Stimulated activated CD8-positive, alpha-beta memory T cell treated with anti-CD3 and anti-CD28 coated beads, Interleukin-4, amount 100 ng/mL, for 24 hours (primary cell): ENCODE measurements around the gene ASB1.

Experiments used
- DNase-seq: peaks from one replicate; pipeline ENCODE4 v3.0.0-alpha.2; 2020; ENCODE audit warnings: low read depth

ASB1 gene

DNA sequence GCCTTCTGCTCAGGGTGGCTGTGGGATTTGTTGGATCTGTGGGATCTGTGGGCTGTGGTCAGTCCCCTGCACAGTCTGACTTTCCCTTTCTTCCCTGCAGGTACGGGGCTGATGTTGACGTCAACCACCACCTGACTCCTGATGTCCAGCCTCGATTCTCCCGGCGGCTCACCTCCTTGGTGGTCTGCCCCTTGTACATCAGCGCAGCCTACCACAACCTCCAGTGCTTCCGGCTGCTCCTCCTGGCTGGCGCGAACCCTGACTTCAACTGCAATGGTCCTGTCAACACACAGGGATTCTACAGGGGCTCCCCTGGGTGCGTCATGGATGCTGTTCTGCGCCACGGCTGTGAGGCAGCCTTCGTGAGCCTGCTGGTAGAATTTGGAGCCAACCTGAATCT is 17.5 kb downstream of the ASB1 start:
- DNase-seq = no peak

DNA sequence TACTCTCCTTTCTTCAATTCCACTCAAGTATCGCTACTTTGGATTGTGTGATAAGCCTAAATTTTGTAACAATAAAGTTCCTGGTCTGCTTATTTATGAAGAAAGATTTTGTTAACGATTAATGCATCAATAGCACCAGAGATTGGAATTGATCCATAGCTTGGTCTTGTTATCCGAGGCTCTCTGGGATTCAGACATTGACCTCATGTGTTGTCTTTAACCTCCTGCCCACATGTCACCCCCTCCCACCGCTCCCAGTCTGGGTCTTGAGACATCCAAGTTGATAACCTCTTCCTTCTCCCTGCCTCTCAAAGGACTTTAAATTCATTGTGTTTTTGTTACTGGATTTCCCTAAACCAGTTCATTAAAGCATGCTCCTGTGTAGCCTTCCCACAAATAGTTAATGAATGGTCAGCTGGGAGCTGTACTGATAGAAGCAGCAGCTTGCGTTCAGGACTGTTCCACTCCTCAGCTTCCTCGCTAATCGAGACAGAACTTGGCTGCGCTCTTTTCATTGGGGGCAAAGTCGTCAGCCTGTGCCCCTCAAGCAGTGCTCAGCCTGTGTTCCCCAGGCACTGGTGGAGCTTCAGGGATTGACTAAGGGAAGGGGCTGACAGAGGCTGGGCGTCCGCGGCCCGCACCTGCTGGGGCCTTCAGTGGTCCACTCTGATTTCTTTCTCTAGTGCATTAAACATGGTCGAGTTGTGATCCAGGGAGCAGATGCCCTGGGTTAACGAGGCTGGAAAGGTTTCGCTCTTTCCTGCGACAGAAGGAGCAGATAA is 18.9 kb downstream of the ASB1 start:
- DNase-seq = no peak

DNA sequence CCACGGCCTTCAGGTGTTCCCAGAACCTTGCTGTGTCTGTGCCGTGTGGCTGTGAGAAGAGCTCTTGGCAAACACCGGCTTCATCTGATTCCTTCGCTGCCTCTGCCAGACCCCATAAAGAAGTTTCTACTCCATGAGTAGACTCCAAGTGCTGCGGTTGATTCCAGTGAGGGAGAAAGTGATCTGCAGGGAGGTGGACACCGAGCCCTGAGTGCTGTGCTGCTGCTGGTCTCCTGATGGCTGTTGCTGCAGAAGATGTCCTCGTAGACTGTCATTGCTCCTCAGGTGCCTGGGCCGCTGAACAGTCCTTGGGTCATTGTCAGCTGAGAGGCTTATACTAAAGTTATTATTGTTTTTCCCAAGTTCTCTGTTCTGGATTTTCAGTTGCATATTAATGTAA is 19.6 kb downstream of the ASB1 start:
- no peak for DNase-seq

DNA sequence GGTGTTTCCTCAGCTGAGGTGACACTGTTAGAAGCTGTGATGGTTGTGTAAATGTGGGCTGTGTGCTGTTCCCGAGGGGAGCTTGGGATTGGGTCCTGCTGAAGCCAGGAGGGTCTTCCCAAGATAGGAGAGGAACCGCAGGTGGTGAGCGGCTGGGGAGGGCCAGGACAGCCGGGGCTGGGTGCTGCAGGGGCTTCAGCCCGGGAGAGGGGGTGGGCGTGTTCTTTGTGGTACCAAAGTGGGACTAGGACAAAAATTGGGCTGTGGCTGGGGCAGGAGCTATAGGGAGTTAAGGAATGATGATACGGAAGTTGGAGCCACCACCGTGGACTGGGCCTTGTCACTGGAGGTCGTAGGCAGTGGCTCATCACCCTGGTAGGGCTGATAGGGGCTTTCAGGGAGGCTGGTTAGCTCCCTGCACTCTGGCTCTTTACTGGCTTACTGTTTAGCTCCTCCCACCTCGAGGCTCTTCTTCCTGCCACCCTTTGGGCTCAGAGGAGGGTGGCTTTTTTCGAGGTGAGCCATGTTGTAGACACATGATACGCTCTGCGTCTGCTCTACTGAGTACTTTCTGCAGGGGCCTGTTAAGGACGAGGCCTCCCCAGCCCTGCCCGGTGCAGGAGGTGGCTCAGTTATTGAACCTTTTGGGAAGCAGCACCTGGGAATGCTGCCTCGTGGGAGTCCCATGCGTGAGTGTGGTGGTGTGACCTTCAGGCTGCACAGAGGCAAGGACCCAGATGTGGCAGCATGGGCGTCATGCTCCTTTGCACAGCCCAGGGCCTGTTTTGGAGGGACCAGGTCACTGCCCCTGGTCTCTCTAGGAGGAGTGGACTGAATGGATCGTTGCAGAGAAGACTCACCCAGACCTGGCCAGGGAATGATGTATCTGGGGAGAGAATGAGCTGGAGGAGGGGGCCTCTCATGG is 21.6 kb downstream of the ASB1 start:
- no peak for DNase-seq

DNA sequence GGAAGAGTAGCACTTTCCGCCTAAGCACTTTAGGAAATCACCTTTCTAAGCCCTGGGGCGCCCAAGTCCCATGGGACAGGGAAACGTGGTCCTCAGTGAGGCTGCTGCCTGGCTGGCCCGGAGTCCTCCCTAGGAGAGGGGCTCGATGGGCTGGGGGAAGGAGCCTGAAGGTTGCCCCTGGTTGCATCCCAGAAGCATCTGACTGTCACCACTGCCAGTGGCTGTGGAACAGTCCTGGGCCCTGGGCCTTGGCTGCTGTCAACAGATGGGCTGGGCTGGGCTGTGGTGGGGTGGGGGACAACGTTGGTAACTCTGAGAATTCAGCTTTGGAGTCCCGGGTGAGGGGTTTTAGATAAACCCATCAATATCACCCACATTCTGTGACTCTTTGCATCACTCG is 22.5 kb downstream of the ASB1 start:
- no peak for DNase-seq

DNA sequence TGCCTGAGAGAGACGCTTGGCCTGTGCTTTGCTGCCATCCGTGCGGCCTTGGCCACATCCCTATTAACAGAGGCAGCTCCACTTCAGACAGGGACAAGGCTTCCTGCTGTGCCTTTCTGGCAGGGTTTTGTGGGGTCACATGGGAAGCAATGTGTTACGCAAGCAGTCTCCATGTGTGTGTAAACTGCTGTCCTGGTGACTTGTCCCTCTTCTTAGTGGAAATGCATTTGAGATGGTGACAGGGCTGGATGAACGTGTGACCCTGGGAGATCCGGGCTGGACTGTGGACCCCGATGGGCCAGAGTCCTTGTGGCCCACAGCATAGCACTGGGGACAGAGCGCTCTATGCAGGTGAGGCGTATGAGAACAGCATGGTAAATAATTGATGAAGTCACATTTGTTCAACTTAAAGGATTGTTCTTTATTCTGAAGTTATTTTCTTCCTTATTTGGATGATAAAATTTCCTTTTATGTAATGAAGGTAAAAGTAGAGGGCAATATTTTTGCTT is 23.2 kb downstream of the ASB1 start:
- no peak for DNase-seq

DNA sequence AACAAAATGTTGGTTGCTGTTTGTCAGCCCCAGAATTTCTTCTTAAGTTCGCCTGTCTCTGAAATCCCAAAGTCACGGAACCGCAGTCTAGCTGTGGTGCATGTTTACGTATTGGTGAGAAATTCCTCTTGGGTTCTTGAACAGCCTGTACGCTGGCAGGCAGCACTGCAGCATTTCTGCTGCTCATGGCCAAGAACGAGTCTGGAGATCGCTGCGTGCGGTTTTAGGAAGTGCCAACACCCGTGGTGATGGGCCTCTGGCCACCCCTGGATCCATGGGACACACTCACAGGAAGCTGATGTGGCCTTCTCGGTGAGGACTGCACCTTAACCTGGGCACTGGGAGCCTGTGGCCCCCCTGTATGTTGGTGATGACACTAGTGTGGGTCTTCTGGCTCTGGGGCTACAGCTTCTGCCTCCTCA is 23.7 kb downstream of the ASB1 start:
- no peak for DNase-seq

DNA sequence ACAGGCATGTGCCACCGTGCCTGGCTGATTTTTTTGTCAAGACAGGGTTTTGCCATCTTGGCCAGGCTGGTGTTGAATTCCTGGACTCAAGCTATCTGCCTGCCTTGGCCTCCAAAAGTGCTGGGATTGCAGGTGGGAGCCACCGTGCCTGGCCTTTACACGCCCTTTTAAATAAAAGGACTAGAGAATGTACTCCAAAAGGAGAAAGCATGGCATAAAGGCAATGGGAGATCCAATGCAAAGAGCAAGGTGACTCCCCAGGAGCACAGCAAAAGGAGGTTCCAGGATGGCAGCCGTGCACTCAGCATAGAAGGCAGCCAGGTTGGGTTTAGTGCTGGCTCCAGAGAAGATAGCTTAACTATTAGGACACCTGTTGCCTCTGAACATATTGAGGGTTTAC is 27.1 kb downstream of the ASB1 start:
- DNase-seq = no peak

DNA sequence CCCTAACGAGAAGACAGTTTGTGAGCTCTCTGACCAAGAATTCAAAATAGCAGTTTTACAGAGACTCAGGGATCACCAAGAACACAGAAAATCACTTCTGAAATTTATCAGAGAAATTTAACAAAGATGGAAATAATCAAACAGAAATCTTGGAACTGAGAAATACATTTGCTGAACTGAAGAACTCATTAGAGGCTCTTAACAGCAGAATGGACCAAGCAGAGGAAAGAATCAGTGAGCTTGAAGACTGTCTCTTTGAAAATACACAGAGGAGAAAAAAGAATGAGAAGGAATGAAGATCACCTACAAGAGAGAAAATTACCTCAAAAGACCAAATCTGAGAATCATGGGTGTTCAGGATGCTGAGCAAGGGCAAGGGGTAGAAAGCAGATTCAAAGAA is 29.7 kb downstream of the ASB1 start:
- DNase-seq = no peak

DNA sequence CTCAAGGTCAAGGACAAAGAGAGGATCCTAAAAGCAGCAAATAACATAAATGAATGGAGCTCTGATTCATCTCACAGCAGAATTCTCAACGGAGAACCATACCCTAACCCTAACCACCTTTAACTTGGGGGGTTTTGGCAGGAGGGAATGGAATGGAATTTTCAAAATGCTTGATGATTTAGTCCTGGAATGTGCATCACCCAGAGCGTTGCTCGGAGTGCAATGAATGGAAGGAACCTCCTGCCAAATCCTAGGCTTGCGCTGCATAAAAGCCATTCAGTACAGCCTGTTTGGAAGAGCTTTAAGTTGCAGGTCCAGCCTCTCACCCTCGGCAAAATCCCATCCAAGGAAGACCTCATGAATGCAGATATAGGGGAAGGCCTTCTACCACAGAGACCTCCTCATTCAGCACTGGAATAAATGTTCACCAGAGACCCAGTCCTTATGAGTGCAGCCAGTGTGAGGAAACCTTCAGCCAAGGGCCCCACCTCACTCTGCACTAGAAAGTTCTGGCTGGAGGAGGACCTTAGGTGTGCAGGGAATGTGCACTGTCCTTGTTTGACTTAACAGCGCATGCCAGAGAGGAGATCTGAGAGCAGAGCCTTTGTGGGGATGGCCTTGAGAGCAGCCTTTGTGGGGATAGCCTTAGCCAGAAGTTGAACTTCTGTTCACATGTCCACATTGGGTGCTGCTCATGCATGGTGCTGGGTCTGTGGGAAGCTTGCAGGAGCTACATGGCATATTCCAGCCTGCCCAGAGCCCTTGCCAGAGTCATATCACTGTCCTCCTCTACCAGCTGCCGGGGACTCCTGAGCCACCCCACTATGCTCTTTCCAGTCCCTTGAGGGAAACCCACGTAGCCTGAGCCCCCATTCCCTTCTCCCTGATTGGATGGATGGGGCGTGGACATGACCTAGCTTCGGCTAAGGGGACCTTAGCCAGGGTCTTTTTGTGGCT is 30.5 kb downstream of the ASB1 start:
- DNase-seq = no peak

DNA sequence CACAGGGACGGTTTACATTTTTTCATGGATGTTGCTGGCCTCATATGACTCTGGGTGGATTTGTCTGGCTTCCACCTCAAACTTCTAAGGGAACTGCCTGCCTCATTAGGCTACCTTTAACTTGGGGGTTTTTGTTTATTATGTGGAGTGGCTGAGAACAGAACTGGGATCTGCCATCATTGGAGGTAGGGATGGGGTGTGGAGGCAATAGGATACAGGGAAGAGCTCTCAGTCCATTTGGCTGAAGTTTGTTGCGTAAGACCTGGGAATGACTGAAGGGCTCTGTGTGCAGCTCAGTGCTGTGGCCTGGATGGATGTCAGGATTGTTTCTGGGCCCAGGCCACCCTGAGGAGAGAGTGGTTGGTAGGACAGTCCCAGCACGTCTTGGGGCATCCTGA is 31.2 kb downstream of the ASB1 start:
- DNase-seq = no peak

DNA sequence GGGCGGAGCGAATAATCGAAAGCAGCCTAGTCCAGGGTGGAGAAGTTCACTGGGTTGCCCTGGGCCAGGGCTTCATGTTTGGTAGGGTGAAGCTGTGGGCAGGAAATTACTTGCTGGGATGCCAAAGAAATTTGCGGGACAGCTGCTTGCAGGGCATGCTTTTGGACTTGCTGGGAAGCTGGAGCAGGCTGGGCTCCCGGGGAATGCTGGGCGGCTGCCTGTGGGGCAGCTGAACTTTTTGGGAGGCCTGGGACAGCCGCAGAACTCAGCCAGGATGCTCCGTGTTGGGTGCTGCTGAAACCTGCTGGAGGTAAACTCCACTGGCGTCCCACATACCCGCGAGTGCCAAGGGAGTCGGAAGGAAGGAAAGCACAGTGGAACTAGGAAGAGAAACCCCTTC is 31.9 kb downstream of the ASB1 start:
- no peak for DNase-seq

DNA sequence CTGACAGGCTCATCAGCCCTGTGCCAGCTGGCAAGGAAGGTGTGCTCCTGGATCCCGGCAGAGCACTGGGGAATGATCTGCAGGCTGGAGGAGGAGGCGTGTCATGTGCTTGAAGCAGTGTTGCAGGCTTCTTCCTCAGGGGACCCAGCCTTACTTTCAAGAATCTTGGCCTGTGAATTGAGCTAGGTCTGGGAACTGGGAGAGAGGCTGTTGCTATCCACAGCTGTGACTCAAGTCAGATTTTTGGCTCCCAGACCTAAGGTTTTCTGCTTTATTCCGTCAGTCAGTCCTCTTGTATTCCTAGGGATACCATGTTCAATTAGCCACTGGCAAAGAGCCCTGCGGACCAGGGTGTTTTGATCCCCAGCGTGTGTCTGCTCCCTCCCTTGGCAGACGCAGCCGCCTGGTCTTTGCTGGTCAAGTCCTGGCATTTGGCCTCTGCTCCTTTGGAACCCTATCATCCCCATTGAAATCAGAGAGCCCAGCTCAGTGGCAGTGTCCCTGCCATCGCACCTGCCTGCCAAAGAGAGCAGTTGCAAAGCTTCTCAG is 32.4 kb downstream of the ASB1 start:
- DNase-seq = no peak

DNA sequence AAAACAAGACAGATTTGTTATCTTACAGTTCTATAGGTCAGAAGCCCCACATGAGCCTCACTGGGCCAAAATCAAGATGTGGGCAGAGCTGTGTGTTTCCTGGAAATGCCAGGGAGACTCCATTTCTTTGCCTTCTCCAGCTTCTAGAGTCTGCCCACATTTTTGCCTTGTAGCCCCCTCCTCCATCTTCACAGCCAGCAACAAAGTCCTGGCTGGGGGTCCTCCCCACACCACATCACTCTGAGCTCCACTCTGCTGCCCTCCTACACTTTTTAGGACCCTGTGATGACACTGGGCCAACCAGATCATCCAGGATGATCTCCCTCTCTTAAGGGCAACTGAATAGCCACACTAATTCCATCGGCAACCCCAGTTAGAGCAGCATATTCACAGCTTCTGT is 34.3 kb downstream of the ASB1 start:
- DNase-seq = no peak

DNA sequence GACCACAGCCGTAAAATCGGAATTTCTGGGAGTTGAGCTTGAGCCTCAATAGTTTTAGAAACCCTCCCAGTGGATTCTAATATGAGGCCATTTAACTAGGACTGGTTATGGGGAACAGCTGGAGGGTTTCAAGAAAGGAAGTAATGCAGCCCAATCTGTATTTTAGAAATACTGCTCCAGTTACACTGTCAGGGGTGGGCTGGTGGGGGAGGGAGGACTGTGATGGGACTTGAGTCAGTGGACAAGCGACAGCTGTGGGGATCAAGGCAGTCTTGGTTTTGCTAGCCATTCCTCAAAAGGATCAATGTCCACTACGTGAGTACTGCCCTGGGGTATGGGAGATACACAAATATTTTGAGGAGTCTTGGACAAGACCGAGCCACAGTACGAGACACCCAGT is 34.8 kb downstream of the ASB1 start:
- DNase-seq = no peak

DNA sequence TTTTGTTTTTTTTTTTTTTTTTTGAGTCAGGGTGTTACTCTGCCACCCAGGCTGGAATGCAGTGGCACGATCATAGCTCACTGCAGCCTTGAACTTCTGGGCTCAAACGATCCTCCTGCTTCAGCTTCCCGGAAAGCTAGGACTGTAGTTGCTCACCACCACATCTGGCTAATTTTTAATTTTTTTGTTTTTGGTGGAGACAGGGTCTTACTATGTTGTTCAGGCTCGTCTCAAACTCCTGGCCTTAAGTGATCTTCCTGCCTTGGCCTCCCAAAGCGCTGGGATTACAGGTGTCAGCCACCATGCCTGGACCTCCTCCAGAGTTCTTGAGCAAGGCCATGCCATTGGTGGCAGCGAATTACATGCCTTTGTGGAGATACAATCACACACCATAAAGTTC is 35.2 kb downstream of the ASB1 start:
- DNase-seq = no peak

DNA sequence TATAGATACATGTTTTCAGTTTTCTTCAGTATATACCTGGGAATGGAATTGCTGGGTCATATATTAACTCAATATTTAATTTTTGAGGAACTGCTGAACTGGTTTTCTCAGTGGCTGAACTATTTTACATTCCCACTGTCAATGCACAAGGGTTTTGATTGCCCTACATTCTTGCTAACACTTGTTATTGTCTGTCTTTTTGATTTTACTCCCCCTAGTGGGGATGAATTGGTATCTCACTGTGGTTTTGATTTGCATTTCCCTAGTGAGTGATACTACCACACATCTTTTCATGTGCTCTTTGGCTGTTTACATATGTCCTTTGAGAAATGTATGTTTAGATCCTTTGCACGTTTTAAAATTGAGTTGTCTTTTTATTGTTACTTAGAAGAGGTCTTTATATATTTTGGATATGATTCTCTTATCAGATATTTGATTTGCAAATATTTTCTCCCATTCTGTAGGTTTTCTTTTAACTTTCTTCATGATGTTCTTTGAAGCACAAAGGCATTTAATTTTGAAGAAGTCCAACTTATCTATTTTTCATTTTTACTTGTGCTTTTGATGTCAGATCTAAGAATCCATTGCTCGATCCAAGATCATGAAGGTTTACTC is 36.2 kb downstream of the ASB1 start:
- DNase-seq = no peak

DNA sequence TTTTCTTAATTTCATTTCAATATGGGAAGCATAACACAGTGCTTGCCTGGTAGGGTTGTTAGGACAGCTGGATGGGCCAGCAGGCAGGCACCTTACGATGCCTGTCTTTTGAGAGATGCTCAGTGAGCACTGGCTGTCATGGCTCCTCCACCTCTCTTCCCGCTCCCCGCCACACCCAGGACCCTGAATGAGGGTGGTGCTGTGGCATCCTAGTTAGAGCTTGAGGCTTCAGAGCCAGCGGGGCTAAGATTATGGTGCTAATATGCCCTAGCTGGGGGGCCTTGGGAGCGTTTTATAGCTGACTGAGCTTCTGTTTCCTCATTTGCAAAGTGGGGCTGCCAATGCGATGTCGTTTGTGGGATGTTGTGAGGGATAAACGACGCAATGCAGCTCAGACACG is 37.7 kb downstream of the ASB1 start:
- DNase-seq = no peak

DNA sequence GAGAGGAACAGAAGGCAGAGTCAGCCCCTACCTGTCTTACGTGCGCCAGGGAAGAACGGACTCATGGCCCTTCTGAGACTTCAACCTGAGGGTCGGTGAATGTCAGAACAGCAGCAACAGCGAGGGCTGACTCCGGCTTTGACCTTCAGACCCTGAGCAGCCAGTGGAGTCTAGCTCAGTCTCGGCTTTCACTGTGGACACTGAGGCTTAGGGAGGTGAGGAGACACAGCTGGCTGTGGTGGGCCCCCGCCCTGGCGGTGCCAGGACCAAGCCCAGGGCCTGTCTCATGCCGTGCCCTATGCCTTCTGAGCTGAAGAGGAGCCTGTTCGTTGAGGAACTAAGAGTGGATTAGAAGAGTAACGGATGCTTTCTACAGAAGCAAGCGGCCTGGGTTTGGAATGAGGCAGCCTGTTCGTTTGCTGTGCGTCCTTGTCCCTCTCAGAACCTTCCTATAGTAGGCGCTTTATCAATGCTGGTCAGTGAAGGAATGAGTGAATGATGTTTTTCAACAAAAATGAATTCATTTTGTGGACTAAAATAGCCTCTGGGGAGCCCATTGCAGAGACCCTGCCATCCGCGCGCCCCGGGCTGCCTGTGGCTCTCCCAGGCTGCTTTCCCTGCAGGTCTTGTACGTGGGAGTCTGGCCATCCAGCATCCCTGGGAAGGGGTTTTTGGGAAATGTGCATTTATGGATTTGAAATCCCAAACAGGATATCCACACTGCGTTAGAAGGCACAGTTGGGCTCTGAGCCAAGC is 38.9 kb downstream of the ASB1 start:
- DNase-seq = no peak

DNA sequence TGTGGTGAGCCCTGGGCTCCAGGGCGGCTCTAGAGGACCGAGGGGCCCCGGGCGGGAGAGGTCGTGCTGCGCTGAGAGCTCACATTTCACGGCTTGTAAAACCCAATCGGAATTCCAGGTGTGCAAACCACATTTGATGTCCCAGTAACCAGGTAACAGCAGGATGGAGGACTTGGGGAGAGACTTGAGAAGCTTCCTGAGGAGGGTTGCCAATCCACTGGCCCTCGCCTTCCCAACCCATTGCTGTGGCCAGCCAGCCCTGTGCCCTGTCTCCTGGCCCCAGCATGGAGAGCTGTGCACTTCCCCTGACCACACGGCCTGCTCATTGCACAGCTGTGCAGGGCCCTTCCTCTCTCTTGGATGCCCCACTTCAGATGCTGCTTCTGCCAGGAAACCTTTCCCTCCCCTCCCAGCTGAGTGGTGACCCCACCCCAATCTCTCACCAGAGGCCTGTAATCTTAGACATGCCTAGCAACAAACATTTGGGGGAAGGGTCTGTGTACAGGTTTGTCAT is 39.6 kb downstream of the ASB1 start:
- no peak for DNase-seq
